ENCODE results near the gene RNF121. TPM values are rescaled to one million over a fixed set of nuclear protein-coding genes. Genes with fewer than 3 reads are reported as not detected.

RNF121 gene
- total RNA-seq, 1 donor from 2014 or later, result 21.1 TPM

GRCh38 chr11:72004515-72005346 is 75.9 kb downstream of the RNF121 start:
- no peak overlapping the region for H3K4me3 ChIP-seq
- peaks cover 10% of the 10 kb centered on the region for H3K4me1 ChIP-seq
- intact Hi-C loops (cut with DNase I), result no loop called here
- H3K27me3 ChIP-seq, result no peaks in the 10 kb centered on the region
- H3K27ac ChIP-seq, result no peak overlapping the region
- TF ChIP-seq POLR2AphosphoS5 (IDR thresholded peaks at IDR 0.05; ENCODE audit: insufficient read depth in 1 of 2, low read depth in 1 of 2), result no peak
- TF ChIP-seq POLR2A (IDR thresholded peaks at IDR 0.05), result no peak
- TF ChIP-seq CTCF (IDR thresholded peaks at IDR 0.05), result no peak
- DNase-seq (ENCODE audit: extremely low spot score in 2 of 2), result no peak
- peaks cover 11 to 86% of the 10 kb centered on the region in 2 donors for H3K36me3 ChIP-seq
- no peaks in the 10 kb centered on the region for H3K9me3 ChIP-seq

GRCh38 chr11:72005347-72006260 is 76.8 kb downstream of the RNF121 start:
- no peak for TF ChIP-seq POLR2AphosphoS5 (IDR thresholded peaks at IDR 0.05; ENCODE audit: insufficient read depth in 1 of 2, low read depth in 1 of 2)
- TF ChIP-seq CTCF (IDR thresholded peaks at IDR 0.05), result no peak
- no peak for TF ChIP-seq POLR2A (IDR thresholded peaks at IDR 0.05)
- H3K27me3 ChIP-seq, result no peaks in the 10 kb centered on the region
- no peaks in the 10 kb centered on the region for H3K9me3 ChIP-seq
- peaks cover 1% of the 10 kb centered on the region for H3K4me1 ChIP-seq
- H3K36me3 ChIP-seq, result peaks cover 11 to 94% of the 10 kb centered on the region in 2 donors
- no peak overlapping the region for H3K4me3 ChIP-seq
- no peak overlapping the region for H3K27ac ChIP-seq
- intact Hi-C loops (cut with DNase I), result no loop called here
- no peak for DNase-seq (ENCODE audit: extremely low spot score in 2 of 2)

- intact Hi-C loops (cut with DNase I), result no loop called here
- H3K4me1 ChIP-seq, result peaks cover 8% of the 10 kb centered on the region
- no peak for DNase-seq (ENCODE audit: extremely low spot score in 2 of 2)
- H3K27me3 ChIP-seq, result no peaks in the 10 kb centered on the region
- no peak overlapping the region for H3K4me3 ChIP-seq
- peaks cover 11 to 98% of the 10 kb centered on the region in 2 donors for H3K36me3 ChIP-seq
- H3K27ac ChIP-seq, result no peak overlapping the region
- TF ChIP-seq POLR2AphosphoS5 (IDR thresholded peaks at IDR 0.05; ENCODE audit: insufficient read depth in 1 of 2, low read depth in 1 of 2) (no peak), POLR2A (IDR thresholded peaks at IDR 0.05) (no peak), CTCF (IDR thresholded peaks at IDR 0.05) (no peak)
- H3K9me3 ChIP-seq, result no peaks in the 10 kb centered on the region
These were observed 77.7 kb downstream of the RNF121 start for GRCh38 chr11:72006309-72007088.

GRCh38 chr11:72007089-72007476 is 78.2 kb downstream of the RNF121 start:
- no peaks in the 10 kb centered on the region for H3K27me3 ChIP-seq
- no peak overlapping the region for H3K4me3 ChIP-seq
- no peak overlapping the region for H3K27ac ChIP-seq
- no peak for DNase-seq (ENCODE audit: extremely low spot score in 2 of 2)
- intact Hi-C loops (cut with DNase I), result no loop called here
- H3K36me3 ChIP-seq, result peaks cover 11 to 98% of the 10 kb centered on the region in 2 donors
- TF ChIP-seq CTCF (IDR thresholded peaks at IDR 0.05) (no peak), POLR2AphosphoS5 (IDR thresholded peaks at IDR 0.05; ENCODE audit: insufficient read depth in 1 of 2, low read depth in 1 of 2) (no peak), POLR2A (IDR thresholded peaks at IDR 0.05) (no peak)
- no peaks in the 10 kb centered on the region for H3K9me3 ChIP-seq
- peaks cover 14% of the 10 kb centered on the region for H3K4me1 ChIP-seq

Data from vagina (tissue), 2 donors.